ENCODE measurements around the gene CAMK2A. TPM values are rescaled to one million over a fixed set of nuclear protein-coding genes. Genes with fewer than 3 reads are reported as not detected.

The CAMK2A gene
- total and polyA plus RNA-seq, 2 donors (not counting 1 experiment from before 2014, with no cell fraction given) = 2.1 to 3.1 TPM

DNA sequence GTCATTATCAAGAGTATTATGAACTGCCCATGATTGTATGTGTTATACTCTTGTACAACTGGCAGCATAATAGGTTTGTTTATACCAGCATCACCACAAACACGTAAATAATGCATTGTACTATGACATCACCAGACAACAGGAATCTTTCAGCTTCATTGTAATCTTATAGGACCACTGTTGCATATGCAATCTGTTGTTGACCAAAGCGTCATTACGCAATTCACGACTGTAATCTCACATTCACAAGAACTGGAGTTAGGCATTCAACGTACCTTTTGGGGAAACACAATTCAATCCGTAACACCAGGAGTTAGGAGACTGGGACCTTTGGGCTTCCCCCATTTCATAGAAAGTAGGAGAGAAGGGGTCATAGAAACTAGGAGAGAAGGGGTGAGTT, 33.5 kb upstream of the CAMK2A start:
- H3K4me1 ChIP-seq (ENCODE audit: control insufficient read depth, extremely low read depth, insufficient read depth, low read length) = peaks cover 19% of the 10 kb centered on the region
- no peak for TF ChIP-seq EZH2 (IDR thresholded peaks at IDR 0.05; ENCODE audit: low read length, missing control alignments)
- TF ChIP-seq, protein P1, sequence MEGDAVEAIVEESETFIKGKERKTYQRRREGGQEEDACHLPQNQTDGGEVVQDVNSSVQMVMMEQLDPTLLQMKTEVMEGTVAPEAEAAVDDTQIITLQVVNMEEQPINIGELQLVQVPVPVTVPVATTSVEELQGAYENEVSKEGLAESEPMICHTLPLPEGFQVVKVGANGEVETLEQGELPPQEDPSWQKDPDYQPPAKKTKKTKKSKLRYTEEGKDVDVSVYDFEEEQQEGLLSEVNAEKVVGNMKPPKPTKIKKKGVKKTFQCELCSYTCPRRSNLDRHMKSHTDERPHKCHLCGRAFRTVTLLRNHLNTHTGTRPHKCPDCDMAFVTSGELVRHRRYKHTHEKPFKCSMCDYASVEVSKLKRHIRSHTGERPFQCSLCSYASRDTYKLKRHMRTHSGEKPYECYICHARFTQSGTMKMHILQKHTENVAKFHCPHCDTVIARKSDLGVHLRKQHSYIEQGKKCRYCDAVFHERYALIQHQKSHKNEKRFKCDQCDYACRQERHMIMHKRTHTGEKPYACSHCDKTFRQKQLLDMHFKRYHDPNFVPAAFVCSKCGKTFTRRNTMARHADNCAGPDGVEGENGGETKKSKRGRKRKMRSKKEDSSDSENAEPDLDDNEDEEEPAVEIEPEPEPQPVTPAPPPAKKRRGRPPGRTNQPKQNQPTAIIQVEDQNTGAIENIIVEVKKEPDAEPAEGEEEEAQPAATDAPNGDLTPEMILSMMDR (conservative IDR thresholded peaks at IDR 0.05 in 1 of 2, IDR thresholded peaks at IDR 0.05 in 1 of 2; ENCODE audit: low read depth in 1 of 2, low read length in 2 of 2) = no peak

DNA sequence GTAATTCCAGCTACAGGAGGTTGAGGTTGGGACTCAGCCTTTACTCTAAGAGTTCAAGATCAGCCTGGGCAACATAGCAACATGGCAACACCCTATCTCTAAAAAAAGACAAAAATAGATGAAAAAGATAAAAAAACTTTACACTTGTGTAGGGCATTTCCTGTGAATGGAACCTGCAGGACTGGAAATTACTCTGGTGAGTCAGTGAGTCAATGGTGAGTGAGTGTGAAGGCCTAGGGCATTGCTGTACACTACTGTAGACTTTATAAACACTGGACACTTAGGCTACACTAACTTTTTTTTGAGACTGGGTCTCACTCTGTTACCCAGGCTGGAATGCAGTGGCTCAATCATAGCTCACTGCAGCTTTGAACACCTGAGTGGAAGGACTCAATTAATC, 32.6 kb upstream of the CAMK2A start:
- Histone ChIP-seq H2AFZ (ENCODE audit: low read length) (no peak overlapping the region), H3K36me3 (ENCODE audit: control insufficient read depth, insufficient read depth, low read length) (no peaks in the 10 kb centered on the region), H3K4me3 (replicated peaks in 1 of 4; ENCODE audit: control extremely low read depth in 1 of 4, insufficient read depth in 1 of 4, low read depth in 3 of 4, low read length in 4 of 4) (no peak overlapping the region), H3K27me3 (ENCODE audit: control insufficient read depth, insufficient read depth, low read length) (no peaks in the 10 kb centered on the region), H3K4me1 (ENCODE audit: control insufficient read depth, extremely low read depth, insufficient read depth, low read length) (peaks cover 24% of the 10 kb centered on the region), H3K27ac (ENCODE audit: insufficient read depth, low read length) (no peak overlapping the region), H3K4me2 (ENCODE audit: extremely low read depth, insufficient read depth, low read length) (no peak overlapping the region), H4K20me1 (ENCODE audit: control insufficient read depth, extremely low read depth, insufficient read depth, low read length) (no peaks in the 10 kb centered on the region), H3K9me3 (ENCODE audit: control insufficient read depth, insufficient read depth, low read depth, low read length) (no peaks in the 10 kb centered on the region), H3K9ac (ENCODE audit: insufficient read depth, low read length) (no peak overlapping the region), H3K79me2 (ENCODE audit: control insufficient read depth, insufficient read depth, low read length) (no peaks in the 10 kb centered on the region)
- no peak for TF ChIP-seq EZH2 (IDR thresholded peaks at IDR 0.05; ENCODE audit: low read length, missing control alignments)
- TF ChIP-seq, protein P1 (conservative IDR thresholded peaks at IDR 0.05 in 1 of 2, IDR thresholded peaks at IDR 0.05 in 1 of 2; ENCODE audit: low read depth in 1 of 2, low read length in 2 of 2) = no peak
- peak; percentile 60 to 82 for DNase-seq (ENCODE audit: low read depth in 2 of 2)

More for the DNA sequence above, 33.5 kb upstream of the CAMK2A start:
- peak in 1 of 2 donors; percentile 91 for DNase-seq (ENCODE audit: low read depth in 2 of 2)
- H3K27me3 ChIP-seq (ENCODE audit: control insufficient read depth, insufficient read depth, low read length) = no peaks in the 10 kb centered on the region
- no peaks in the 10 kb centered on the region for H4K20me1 ChIP-seq (ENCODE audit: control insufficient read depth, extremely low read depth, insufficient read depth, low read length)
- no peaks in the 10 kb centered on the region for H3K79me2 ChIP-seq (ENCODE audit: control insufficient read depth, insufficient read depth, low read length)
- H3K4me3 ChIP-seq (replicated peaks in 1 of 4; ENCODE audit: control extremely low read depth in 1 of 4, insufficient read depth in 1 of 4, low read depth in 3 of 4, low read length in 4 of 4) = no peak overlapping the region
- H3K4me2 ChIP-seq (ENCODE audit: extremely low read depth, insufficient read depth, low read length) = no peak overlapping the region
- no peaks in the 10 kb centered on the region for H3K9me3 ChIP-seq (ENCODE audit: control insufficient read depth, insufficient read depth, low read depth, low read length)
- H3K36me3 ChIP-seq (ENCODE audit: control insufficient read depth, insufficient read depth, low read length) = no peaks in the 10 kb centered on the region
- no peak overlapping the region for H3K27ac ChIP-seq (ENCODE audit: insufficient read depth, low read length)
- H2AFZ ChIP-seq (ENCODE audit: low read length) = no peak overlapping the region
- no peak overlapping the region for H3K9ac ChIP-seq (ENCODE audit: insufficient read depth, low read length)

DNA sequence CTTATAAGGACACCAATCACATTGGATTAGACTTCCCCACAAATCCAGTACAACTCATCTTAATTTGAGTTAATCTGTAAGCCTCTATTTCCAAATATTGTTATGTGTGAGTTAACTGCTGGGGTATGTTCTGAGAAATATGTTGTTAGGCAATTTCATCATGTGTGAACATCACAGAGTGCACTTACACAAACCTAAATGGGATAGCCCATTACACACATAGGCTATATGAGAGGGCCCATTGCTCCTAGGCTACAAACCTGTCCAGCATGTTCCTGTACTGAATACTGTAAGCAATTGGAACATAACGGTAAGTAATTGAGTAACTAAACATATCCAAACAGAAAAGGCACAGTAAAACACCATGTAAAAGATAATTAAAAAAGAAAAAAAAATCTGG, 32.2 kb upstream of the CAMK2A start:
- peak in 1 of 2 donors; percentile 47 for DNase-seq (ENCODE audit: low read depth in 2 of 2)
- H3K4me3 ChIP-seq (replicated peaks in 1 of 4; ENCODE audit: control extremely low read depth in 1 of 4, insufficient read depth in 1 of 4, low read depth in 3 of 4, low read length in 4 of 4) = no peak overlapping the region
- no peaks in the 10 kb centered on the region for H4K20me1 ChIP-seq (ENCODE audit: control insufficient read depth, extremely low read depth, insufficient read depth, low read length)
- H3K4me2 ChIP-seq (ENCODE audit: extremely low read depth, insufficient read depth, low read length) = no peak overlapping the region
- no peaks in the 10 kb centered on the region for H3K9me3 ChIP-seq (ENCODE audit: control insufficient read depth, insufficient read depth, low read depth, low read length)
- H3K36me3 ChIP-seq (ENCODE audit: control insufficient read depth, insufficient read depth, low read length) = no peaks in the 10 kb centered on the region
- no peak overlapping the region for H2AFZ ChIP-seq (ENCODE audit: low read length)
- H3K9ac ChIP-seq (ENCODE audit: insufficient read depth, low read length) = no peak overlapping the region
- no peaks in the 10 kb centered on the region for H3K79me2 ChIP-seq (ENCODE audit: control insufficient read depth, insufficient read depth, low read length)
- H3K4me1 ChIP-seq (ENCODE audit: control insufficient read depth, extremely low read depth, insufficient read depth, low read length) = peaks cover 26% of the 10 kb centered on the region
- no peak overlapping the region for H3K27ac ChIP-seq (ENCODE audit: insufficient read depth, low read length)
- no peaks in the 10 kb centered on the region for H3K27me3 ChIP-seq (ENCODE audit: control insufficient read depth, insufficient read depth, low read length)
- TF ChIP-seq, protein P1 (conservative IDR thresholded peaks at IDR 0.05 in 1 of 2, IDR thresholded peaks at IDR 0.05 in 1 of 2; ENCODE audit: low read depth in 1 of 2, low read length in 2 of 2) = no peak
- TF ChIP-seq EZH2 (IDR thresholded peaks at IDR 0.05; ENCODE audit: low read length, missing control alignments) = no peak

Measured in fibroblast of lung (primary cell).